DND-41 (cell line): ENCODE data around the gene CD109.

Source experiments
- ATAC-seq: fragments of 200-7000 bp; cut with Tn5 transposase; 3 replicates; pipeline ENCODE4 v1.9.1; 2021; ENCODE audit warnings: low read depth; ENCODE audit not compliant: insufficient read depth
- DNase-seq: peaks from one replicate; pipeline ENCODE4 v3.0.0-alpha.2; 2020
- H2AFZ ChIP-seq: 2 replicates; pipeline ENCODE4 v1.6.0; 2012; ENCODE audit warnings: low read depth, low read length
- H3K27ac ChIP-seq: 2 replicates; pipeline ENCODE4 v1.5.1; 2012; ENCODE audit warnings: low read length, inconsistent platforms
- H3K27me3 ChIP-seq: fragments of 200-600 bp; sonication (generic); 2 replicates; pipeline ENCODE4 v1.6.0; 2012; ENCODE audit warnings: low read length, mild to moderate bottlenecking, inconsistent platforms; ENCODE audit not compliant: insufficient read depth, poor library complexity
- H3K36me3 ChIP-seq: 2 replicates; pipeline ENCODE4 v1.5.1; 2012; ENCODE audit warnings: low read length, inconsistent platforms; ENCODE audit not compliant: insufficient read depth
- H3K4me1 ChIP-seq: 2 replicates; pipeline ENCODE4 v1.5.1; 2012; ENCODE audit warnings: mild to moderate bottlenecking, low read length; ENCODE audit not compliant: insufficient read depth
- H3K4me2 ChIP-seq: 2 replicates; pipeline ENCODE4 v1.6.0; 2012; ENCODE audit warnings: mild to moderate bottlenecking, moderate library complexity, low read length, inconsistent platforms; ENCODE audit not compliant: insufficient read depth
- H3K4me3 ChIP-seq, 2 experiments: fragments of 200-600 bp in 1 of 2; shearing (Covaris generic) in 1 of 2; 2 replicates each; pipeline ENCODE4 v1.5.1; 2012 to 2016; ENCODE audit warnings: inconsistent platforms in 2 of 2, low read length in 2 of 2, mild to moderate bottlenecking in 2 of 2, low read depth in 1 of 2, moderate library complexity in 1 of 2
- H3K79me2 ChIP-seq: 2 replicates; pipeline ENCODE4 v1.6.0; 2012; ENCODE audit warnings: low read length, inconsistent platforms; ENCODE audit not compliant: insufficient read depth
- H3K9ac ChIP-seq: 2 replicates; pipeline ENCODE4 v1.6.0; 2012; ENCODE audit warnings: low read depth, mild to moderate bottlenecking, inconsistent platforms, low read length, moderate library complexity
- H3K9me3 ChIP-seq: 2 replicates; pipeline ENCODE4 v1.5.1; 2012; ENCODE audit warnings: low read length, moderate library complexity, mild to moderate bottlenecking, inconsistent platforms; ENCODE audit not compliant: insufficient read depth, severe bottlenecking
- H4K20me1 ChIP-seq: 2 replicates; pipeline ENCODE4 v1.6.0; 2012; ENCODE audit warnings: low read length; ENCODE audit not compliant: insufficient read depth
- CTCF ChIP-seq: IDR thresholded peaks from 2 replicates; pipeline ENCODE4 v1.5.1; 2012; ENCODE audit warnings: borderline replicate concordance, low read length, moderate library complexity, mild to moderate bottlenecking; ENCODE audit not compliant: poor library complexity, severe bottlenecking; ENCODE audit errors: extremely low read depth
- EZH2 ChIP-seq: IDR thresholded peaks from 3 replicates; pipeline ENCODE4 v1.6.1; 2012; ENCODE audit warnings: borderline replicate concordance, low read depth, mild to moderate bottlenecking, moderate library complexity, low read length, inconsistent platforms; ENCODE audit not compliant: severe bottlenecking

The CD109 gene

GRCh38 chr6:73652637-73653570 lies 43.1 kb upstream of the CD109 start:
- Histone ChIP-seq H3K27me3 (no peaks in the 10 kb centered on the region), H3K9me3 (no peaks in the 10 kb centered on the region), H3K4me1 (peaks cover 29% of the 10 kb centered on the region), H4K20me1 (no peaks in the 10 kb centered on the region), H3K4me2 (peak overlapping the region; percentile 86), H3K79me2 (peaks cover 10% of the 10 kb centered on the region), H3K9ac (peak overlapping the region; percentile 97), H3K36me3 (peaks cover 3% of the 10 kb centered on the region), H3K27ac (peak overlapping the region; percentile 88), H2AFZ (peak overlapping the region; percentile 88), H3K4me3 (peak overlapping the region; percentile 38 to 85; a peak in 3 of 4 replicates)
- TF ChIP-seq CTCF, result peak; percentile 62
- no peak for TF ChIP-seq EZH2
- DNase-seq, result peak; percentile 75
- ATAC-seq, result peak; percentile 57

DNA sequence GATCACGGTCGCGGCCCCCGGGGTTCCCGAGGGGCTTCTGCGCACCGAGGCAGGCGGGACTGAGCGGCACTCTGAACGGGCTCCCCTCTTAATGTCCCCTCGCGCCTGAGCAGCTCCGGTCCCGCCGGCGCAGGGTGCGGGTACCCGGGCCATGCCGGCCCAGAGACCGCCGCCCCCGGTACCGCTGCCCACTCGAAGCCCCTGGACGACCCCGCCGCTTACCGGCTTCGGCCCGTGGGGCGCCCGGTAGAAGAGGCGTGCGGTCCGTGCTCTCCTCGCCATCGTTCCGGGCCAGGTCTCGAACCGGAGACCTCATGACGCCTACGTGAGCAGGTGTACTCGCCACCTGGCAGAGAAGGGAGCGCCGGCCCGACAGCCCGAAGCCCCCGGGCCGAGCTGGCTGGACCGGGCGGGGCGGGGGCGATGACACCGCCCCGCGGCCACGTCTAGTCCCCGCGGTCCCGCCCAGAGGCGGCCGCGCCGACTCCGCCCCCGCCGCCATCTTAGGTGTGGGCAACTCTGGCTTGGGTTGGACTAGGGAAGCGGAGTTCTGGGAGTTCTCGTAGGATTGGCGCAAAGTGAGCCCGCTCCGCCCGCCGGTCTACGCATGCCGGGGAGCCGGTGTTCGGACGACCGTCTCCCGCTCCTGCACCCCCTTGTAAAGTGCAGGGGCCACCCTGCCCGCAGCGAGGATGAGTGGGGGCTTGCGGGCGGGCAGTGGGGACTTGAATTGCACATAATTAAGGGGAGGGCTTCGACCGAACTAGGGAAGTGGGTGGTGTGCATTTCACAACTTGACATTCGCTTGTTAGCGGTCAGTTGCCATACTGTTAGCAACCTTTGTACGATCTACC lies 42.2 kb upstream of the CD109 start, which contains the start of gene SLC17A5:
TSS of gene SLC17A5 (minus strand) at position 422 of the 854 bp plus-strand sequence. CDS start at position 316, 106 bp downstream.
- no peak for TF ChIP-seq CTCF
- no peak for TF ChIP-seq EZH2
- DNase-seq, result peak; percentile 93
- Histone ChIP-seq H3K27ac (peak within 1 kb of the TSS; percentile 88), H3K9ac (peak within 1 kb of the TSS; percentile 97), H2AFZ (peak within 1 kb of the TSS; percentile 88), H3K9me3 (no peaks in the 10 kb centered on the region), H3K79me2 (peaks cover 10% of the 10 kb centered on the region), H3K4me1 (peaks cover 29% of the 10 kb centered on the region), H3K36me3 (peaks cover 3% of the 10 kb centered on the region), H3K4me3 (peak within 1 kb of the TSS; percentile 38 to 85), H3K4me2 (peak within 1 kb of the TSS; percentile 86), H3K27me3 (no peaks in the 10 kb centered on the region), H4K20me1 (no peaks in the 10 kb centered on the region)
- peak; percentile 90 for ATAC-seq

DNA sequence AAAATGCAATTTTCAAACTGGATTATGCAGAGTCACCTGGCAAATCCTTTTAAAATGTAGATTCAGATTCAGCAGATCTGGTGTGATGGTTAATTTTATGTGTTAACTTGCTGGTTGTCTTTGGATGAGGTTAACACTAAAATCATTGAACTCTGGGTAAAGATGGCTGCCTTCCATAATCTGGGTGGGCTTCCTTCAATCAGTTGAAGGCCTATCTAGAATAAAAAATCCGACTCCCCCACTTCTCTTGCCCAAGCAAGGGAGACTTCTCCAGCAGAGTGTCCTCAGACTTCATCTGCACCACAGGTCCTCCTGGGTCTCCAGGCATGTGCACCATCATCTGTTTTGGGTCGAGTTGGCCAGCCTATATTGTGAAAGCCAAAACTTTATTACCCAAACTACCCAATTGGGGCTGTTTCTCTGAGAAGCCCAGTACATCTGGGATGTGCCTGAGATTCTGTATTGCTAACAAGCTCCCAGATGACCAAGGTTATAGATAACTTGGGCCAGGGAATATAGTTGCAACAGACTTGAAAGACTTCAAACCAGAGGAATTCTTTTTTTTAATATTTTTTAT lies 40.6 kb upstream of the CD109 start:
- H3K36me3 ChIP-seq, result no peaks in the 10 kb centered on the region
- peaks cover 10% of the 10 kb centered on the region for H3K79me2 ChIP-seq
- H3K4me3 ChIP-seq, result peak overlapping the region; percentile 38 to 85; a peak in 2 of 4 replicates
- H2AFZ ChIP-seq, result peak overlapping the region; percentile 88
- H3K27me3 ChIP-seq, result no peaks in the 10 kb centered on the region
- TF ChIP-seq EZH2 (no peak), CTCF (no peak)
- H3K9me3 ChIP-seq, result no peaks in the 10 kb centered on the region
- peaks cover 29% of the 10 kb centered on the region for H3K4me1 ChIP-seq
- peak overlapping the region; percentile 86 for H3K4me2 ChIP-seq
- no peaks in the 10 kb centered on the region for H4K20me1 ChIP-seq
- peak overlapping the region; percentile 88 for H3K27ac ChIP-seq
- DNase-seq, result no peak
- ATAC-seq, result no peak
- peak overlapping the region; percentile 97 for H3K9ac ChIP-seq
